A172 (cell line): Measurements from ENCODE around the gene SYT17. TPM values are rescaled to one million over a fixed set of nuclear protein-coding genes. Genes with fewer than 3 reads are reported as not detected.

Experiments used
- DNase-seq: peaks from one replicate; pipeline ENCODE4 v3.0.0-alpha.2; 2015; ENCODE audit warnings: low spot score
- total RNA-seq: library from RNA; depleted of rRNA; stranded (reverse); fragments of >200 nt; shearing (Covaris generic); gene quantifications from 2 replicates; pipeline ENCODE4 v1.2.3, GENCODE V29; 2014; rRNA removed

SYT17 gene, protein sequence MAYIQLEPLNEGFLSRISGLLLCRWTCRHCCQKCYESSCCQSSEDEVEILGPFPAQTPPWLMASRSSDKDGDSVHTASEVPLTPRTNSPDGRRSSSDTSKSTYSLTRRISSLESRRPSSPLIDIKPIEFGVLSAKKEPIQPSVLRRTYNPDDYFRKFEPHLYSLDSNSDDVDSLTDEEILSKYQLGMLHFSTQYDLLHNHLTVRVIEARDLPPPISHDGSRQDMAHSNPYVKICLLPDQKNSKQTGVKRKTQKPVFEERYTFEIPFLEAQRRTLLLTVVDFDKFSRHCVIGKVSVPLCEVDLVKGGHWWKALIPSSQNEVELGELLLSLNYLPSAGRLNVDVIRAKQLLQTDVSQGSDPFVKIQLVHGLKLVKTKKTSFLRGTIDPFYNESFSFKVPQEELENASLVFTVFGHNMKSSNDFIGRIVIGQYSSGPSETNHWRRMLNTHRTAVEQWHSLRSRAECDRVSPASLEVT
- total RNA-seq, result 0.55 and 1.3 TPM in 2 replicates

DNA sequence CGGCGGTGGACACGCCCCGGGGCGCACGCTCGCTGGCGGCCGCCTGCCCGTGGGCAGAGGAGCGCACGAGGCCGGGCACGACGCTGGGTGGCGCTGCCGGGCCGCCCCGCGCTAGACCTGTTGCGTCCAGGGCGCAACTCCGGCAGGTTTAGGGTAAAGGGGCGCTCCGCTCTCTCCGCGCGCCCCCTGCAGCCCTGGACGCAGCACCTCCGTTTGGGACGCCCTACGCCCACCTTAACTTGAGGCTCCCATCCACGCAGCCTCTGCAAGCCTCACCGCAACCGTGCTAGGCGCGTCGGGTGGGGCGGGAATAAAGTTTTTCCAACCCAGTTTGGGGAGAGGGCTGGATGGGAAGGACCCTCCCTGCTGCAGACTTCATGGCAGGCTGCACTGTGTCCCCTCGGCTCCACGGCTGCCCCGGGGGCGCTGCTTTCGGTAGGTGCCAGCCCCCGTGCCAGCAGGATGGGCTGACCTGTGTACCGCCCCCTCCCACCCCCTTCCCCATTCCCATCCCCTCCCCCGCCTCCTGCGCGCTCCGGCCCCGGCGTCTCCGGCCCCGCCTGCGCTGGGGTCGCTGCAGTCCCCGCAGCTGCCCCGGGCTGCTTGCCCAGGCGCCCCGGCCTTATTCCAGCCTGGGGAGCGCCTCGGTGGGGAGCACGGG, at the start of gene SYT17:
SYT17 (plus strand) TSS at position 531 of the 661 bp plus-strand sequence. CDS start 407 bp downstream, outside the sequence.
- peak; percentile 50 for DNase-seq

DNA sequence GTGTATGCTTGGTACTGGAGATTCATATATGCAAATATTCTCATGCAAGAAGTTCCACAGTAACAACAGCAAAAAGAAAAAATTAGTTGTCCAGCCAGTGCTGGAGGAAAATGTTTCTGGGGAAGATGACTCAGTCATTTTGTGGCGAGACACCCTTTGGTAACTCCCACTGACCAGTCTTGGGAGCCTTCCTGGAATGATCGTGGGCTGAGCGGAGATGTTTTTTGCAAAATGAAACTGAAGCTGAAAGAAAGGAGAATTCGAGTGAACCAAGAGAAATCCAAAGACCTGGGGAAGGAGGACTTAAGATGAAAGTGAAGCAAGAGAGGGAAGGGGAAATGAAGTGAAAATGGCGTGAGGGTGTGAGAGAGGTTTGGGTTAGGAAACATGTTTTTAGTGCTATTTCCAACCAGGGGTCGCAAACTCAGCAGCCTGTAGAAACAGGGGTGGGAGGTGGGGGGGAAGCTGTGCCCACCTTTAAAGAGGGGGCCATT, 49.1 kb upstream of the SYT17 start:
- DNase-seq, result peak; percentile 90

DNA sequence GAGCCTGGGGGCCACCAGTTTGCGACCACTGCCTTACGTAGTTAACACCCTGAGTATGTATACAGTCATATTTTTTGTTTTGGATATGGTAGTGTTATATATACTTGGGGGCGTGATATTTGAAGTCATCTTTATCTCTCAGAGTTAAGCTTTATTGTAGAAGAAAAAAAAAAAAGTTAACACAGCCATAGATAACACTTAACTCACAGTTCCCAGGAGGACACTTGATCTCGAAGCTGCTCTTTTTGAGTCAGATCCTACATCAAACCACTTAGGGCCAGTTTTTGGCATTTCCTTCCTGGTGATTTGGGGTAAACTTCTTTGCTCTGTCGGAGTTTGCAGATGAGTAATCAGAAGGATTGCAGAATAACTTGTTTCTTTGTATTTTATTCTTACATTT, 48.5 kb upstream of the SYT17 start:
- peak; percentile 71 for DNase-seq

DNA sequence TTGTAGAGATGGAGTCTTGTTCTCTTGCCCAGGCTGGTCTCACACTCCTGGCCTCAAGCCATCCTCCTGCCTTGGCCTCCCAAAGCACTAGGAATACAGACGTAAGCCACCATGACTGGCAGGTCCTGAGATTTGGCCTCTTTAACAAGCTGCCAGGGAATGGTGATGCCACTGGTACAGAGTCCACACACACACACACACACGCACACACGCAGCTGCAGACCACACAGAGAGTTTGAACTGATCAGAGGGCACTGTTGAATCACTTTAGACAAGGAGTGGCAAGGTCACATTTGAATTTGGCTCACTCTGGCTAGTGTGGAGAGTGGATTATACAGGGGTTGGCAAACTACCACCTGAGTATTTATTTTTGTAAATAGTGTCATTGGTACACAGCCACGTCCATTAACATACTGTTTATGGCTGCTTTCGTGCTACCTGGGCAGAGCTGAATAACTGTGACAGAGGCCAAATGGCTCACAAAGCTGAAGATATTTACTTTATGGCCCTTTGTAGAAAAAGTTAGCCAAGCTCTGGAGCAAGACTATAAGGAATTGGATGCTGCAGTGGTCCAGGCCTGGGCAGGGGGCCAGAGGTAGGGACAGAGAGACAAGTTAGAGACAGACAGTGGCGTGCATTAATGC, 44.4 kb upstream of the SYT17 start:
- peak; percentile 19 for DNase-seq

DNA sequence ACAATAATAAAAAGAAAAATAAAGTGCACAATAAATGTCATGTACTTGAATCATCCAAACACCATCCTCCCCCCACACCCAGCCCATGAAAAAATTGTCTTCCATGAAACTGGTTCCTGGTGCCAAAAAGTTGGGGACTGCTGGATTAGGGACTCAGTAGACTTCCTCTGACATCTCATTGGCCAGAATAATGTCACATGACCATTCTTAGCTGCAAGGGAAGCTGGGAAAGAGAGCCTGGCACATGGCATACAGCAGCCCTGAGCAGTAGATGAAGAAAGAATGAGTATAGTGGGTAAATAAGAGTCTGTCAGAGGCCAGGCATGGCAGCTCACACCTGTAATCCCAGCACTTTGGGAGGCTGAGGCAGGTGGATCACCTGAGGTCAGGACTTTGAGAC, 41.7 kb upstream of the SYT17 start:
- no peak for DNase-seq

DNA sequence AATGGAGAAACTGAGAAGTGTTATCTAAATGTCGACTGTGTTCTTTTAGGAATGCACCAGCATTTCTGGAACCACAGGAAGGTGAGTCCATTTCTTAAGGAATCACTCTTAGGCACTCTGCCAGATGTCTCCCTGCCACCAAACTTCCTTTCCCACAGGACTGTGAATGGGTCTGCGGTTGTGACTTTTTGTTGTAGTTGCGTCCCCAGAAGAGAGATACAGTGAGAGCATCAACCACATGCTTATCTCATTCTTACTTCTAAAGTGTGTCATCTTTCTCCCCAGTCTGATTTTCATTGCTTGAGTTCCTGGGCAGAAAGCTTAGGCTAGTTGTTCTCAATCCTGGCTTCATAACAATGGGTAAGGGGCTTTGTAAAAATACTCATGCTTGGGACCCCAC, 40.8 kb upstream of the SYT17 start:
- no peak for DNase-seq

DNA sequence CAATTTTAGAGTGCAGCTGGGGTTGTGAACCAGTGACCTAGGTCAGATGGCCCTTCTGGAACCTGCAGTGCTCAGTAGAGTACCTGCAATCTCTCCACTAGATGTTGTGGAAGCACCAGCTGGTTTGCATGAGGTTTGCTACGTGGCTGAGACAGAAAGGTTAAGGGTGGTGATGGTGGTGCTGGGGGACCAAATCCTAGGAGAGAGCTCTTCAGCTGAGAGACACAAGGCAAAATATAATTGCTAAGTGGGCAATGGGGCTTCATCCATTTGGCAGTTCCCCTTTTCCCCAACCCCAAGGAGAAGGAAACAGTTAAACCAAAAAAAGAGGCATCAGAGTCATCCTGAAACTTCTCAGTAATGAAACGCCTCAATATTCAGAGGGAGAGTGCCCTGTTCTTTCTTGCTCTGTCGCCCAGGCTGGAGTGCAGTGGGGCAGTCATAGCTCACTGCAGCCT, 40.3 kb upstream of the SYT17 start:
- DNase-seq, result no peak

DNA sequence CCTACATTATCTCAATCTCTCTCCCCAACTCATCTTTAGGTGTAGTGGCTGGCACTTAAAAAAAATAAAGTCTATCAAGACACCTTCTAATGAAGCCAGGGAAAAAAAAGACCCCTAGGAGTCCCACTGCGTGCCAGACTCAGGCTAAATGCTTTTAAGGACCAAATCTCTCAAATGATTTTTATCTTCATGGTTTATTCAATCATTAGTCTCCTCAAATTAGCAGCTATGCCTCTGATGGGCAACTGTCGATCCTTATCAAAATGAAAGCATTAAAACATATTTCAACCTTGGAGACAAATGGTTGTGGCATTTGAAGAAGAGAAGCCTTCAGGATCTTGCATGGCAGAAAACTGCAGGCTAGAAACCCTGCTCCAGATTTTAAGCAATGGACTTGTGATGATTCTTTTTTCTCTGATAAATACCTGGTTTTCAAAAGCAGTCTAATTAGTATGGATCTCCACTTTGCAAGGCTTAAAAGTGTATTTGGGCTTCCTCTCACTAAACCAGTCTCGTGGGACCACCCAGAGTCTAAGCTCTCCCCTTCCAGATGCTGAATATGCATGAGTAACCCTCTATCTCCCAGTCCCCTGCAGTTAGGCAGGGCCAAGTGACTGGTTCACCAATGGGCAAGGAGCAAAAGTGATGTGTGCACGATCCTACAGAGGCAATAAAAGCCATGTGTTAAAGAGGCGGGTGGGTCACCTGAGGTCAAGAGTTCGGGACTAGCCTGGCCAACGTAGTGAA, 39.4 kb upstream of the SYT17 start:
- DNase-seq, result no peak

DNA sequence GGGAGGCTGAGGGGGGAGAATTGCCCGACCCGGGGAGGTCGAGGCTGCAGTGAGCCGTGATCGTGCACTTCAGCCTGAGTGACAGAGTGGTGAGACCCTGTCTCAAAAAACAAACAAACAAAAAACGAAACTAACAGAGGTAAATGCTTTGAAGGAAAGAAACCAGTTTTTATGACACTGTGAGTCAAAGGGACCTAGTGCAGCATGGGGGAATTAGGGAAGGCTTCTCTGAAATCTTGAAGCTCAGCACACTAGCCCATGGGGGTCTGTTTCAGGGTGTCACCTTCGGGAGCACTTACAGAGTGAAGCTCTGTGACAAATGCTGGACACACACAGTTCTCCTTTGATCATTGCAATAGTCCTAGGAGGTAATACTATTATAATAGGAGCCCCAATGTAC, 37.7 kb upstream of the SYT17 start:
- no peak for DNase-seq

DNA sequence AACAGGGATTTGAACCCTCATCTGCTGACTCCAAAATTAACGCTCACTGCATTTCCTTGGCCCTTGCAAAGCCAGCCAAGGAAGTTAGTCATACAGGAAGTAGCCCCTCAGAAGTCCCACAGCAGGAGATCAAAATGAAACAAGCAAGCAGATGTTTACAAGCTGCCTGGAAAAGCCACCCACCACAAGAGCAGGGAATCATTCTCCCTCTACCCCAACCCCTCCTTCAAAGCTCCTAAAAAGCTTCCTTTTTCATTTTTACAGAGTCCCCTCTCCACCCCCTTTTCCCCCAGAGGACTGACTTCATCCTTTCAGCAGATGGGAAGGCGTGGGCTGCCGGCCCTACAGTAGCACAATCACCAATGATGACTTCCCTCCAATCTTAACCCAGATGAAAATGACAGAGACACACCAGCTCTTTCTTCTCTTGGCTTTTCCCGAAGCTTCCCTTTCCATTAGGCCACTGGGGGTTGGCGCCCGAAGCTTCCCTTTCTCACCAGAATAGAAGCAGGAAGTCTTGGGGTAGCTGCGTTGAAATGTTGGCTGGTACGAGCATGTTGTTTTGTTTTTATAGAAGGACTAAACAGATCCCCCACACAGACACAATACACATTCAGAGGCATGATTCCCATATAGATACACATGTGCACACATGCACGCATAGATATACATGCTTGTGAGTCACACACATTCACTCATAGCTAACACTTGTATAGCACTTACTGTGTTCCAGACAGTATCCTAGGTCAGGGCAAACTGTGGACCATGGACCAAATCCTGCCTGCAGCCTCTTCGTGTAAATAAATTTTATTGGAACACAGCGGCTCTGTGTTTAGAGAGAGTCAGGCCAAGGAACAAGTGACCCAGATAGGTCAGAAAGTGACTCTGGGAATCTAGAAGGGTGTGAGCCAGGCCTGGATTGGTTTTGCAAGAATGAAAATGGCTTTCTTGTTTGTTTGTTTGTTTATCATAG, 36.9 kb upstream of the SYT17 start:
- DNase-seq, result peak; percentile 88

DNA sequence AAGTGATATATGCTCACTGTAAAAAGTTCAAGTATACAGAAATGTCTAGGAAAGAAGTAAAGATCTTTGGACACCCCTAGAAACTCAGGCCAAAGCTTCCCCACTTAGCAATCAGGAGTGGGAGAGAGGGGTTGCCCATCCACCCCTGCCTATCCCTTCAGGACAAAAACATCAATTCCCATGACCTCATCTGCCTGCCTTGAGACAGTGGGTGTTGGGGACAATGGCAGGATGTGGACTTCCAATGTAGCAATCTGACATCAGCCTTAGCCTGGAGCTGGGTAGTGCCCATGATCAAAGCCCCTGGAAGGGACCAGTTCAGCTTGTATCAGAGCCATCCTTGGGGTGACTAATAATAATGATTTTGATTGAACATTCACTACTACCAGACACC, 36.2 kb upstream of the SYT17 start:
- peak; percentile 42 for DNase-seq

DNA sequence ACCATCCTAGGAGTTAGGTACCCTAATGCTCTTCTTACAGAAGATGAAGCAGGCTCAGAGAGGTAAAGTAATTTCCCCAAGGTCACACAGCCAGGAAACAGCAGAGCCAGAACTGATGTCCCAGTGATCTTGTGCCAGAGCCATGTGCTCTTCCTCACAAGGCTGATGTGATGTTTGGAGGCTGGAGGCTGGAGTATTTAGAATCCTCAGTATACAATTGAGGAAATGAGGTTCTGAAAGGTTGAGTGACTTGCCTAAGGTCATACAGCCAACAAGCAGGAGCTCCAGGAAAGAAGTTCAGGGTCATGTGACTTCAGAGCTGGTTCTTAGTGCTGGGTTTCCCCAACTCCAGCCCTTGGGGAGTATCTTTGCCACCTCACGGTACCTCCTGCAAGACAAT, 35.8 kb upstream of the SYT17 start:
- no peak for DNase-seq

DNA sequence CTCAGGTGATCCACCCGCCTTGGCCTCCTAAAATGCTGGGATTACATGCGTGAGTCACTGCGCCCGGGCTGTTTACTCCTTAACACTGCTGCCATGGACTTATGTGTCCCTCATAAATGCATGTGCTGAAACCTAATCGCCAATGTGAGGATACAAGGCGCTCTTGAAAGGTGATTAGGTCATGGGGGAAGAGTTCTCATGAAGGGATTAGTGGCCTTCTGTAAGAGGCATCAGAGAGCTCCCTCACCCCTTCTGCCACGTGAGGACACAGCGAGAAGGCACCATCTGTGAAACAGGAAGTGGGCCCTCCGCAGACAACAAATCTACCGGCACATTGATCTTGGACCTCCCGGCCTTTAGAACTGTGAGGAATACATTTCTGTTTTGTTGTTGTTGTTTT, 35.1 kb upstream of the SYT17 start:
- DNase-seq, result no peak

DNA sequence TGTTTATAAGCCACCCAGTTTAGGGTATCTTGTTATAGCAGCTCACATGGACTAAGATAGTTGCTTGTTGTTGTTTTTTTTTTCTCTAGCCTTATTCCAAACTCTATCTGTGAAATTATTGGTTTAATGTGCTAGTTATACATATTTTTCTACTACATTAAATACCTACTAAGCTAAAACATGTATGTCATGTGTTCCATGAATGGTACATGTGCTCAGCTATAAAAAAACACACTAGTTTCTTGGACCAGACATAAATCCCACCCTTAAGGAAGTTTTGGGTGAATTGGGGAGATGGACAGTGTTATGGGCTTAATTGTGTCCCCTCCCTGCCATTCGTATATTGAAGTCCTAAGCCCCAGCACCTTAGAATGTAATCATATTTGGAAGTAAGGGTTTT, 34.4 kb upstream of the SYT17 start:
- DNase-seq, result no peak

DNA sequence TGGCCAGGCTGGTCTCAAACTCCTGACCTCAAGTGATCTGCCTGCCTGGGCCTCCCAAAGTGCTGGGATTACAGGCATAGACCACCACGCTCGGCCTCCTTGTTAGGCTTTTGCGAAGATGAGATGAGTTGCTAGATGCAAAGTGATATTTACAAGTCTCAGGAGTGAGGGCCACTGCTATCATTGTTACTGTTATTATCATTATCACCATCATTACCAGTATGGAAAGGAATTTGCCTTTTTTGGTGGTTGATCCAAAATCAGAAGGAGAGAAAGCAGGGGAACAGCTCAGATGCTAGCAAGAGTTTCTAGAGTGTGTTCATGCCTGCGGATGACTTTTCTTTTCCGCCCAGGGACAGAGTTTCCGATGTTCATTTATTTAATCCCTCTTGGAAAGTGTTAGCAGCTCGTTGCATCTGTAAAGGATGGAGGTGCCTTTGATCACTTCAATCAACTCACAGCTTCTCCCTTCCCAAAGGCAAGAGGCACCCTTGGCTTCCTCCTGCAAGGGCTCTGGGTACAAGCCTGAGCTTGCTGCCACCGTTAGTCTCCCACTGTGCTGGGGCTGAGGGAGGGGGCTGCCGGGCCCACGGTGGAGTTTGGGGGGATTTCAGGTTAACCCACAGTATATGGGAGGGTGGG, 32.7 kb upstream of the SYT17 start:
- DNase-seq, result no peak

DNA sequence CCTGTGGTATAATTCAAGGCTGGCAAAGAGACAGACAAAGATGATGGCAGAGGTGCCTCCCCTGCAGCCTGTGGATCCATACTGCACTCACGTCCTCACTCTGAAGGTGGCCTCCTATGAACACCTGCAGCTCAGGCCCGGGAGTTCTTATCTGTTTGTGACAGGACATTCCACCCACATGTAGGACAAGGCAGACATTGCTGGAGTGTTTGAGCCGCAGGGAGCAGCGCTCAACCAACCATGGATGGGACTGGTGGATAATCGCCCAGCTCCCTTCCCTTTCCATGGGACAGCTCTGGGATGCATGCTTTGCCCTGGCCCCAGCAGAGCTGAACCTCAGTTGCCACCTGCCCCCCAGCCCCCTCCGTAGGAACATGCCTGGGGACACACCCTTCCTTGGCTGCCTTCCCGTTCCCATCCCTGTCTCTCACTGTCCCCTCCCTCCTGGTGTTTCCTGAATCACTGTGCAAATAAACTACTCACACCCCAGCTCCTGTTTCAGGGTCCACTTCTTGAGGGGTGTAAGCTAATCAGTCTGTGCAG, 32.1 kb upstream of the SYT17 start:
- DNase-seq, result peak; percentile 82

DNA sequence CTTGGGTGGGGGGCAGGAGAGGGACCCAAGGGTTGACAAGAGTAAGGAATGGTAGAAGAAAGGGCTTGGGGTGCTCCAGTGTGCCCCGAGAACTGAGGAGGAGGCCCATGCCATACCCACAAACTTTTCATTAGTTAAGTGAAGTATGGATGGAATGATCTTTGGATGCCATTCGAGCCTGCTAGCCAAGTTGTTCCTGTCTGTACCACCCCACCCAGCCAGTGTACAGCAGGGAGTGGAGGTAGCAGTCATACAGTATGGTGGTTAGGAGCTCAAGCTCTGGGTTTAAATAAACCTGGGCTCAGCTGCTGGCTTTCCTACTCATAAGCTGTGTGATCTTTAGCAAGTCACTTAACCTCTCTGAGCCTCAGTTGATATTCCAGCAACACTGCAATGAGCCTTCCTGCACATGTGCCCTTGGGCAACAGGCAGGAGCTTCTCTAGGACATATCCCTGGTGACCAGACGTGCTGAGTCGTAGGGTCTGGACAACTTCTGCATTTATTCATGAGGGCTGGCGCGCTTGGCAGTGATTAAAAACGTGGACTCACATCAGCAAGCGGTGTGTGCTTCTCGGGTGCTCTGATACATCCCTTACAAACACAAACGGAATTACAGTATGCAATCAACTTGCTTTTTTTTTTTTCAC, 31.4 kb upstream of the SYT17 start:
- no peak for DNase-seq

DNA sequence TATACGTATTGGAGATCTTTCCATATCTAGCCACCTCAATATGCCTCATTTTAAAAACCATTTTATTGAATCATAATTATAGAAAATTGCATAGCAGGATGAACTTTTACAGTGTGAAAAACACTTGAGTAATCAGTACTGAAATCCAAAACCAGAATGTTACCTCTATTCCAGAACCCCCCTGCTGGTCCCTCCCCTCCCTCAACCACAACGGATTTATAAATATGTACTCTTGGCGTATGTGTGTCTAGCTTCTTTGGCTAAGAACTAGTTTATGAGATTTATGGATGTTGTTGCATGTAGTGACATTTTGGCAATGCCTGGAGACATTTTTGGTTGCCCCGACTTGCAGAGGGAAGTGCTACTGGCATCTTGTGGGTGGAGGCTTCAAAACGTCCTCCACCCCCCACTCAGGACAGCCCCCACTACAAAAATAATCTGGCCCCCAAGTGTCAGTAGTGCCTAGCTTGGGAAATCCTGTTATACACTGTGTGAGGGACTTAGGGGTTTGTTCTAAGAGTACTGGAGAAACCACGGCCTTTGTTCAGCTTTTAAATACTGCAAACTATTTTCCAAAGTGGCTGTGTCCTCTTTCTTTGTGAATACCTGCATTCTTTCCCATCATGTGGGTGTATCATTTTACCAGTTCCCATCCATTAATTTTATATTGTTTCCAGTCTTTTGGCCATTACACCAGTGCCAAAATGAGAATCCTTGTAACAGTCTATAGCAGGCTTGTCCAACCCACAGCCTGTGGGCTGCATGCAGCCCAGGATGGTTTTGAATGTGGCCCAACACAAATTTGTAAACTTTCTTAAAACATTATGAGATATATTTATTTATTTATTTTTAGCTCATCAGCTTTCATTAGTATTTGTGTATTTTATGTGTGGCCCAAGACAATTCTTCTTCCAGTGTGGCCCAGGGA, 30.6 kb upstream of the SYT17 start:
- no peak for DNase-seq
